Endodermal cell (in vitro differentiated cells): Measurements from ENCODE around the gene PTPRU. TPM values are rescaled to one million over a fixed set of nuclear protein-coding genes. Genes with fewer than 3 reads are reported as not detected.

ENCODE experiments used
- DNase-seq: peaks from one replicate; pipeline ENCODE4 v3.0.0-alpha.2; 2017
- H3K27ac ChIP-seq: 2 replicates; pipeline ENCODE4 v1.5.1; 2013; ENCODE audit warnings: mild to moderate bottlenecking, low read depth, low read length, moderate library complexity
- H3K27me3 ChIP-seq: 2 replicates; pipeline ENCODE4 v1.6.1; 2013; ENCODE audit warnings: mild to moderate bottlenecking, low read length, moderate library complexity; ENCODE audit not compliant: insufficient read depth, control insufficient read depth, poor library complexity, severe bottlenecking
- H3K36me3 ChIP-seq: 2 replicates; pipeline ENCODE4 v1.7.0; 2013; ENCODE audit warnings: mild to moderate bottlenecking, low read length, moderate library complexity; ENCODE audit not compliant: control insufficient read depth, insufficient read depth
- H3K4me1 ChIP-seq: one replicate; pipeline ENCODE4 v1.7.0; 2013; ENCODE audit warnings: low read length; ENCODE audit not compliant: control insufficient read depth, insufficient read depth
- H3K4me3 ChIP-seq: 2 replicates; pipeline ENCODE4 v1.5.1; 2013; ENCODE audit warnings: mild to moderate bottlenecking, low read length, moderate library complexity
- H3K9ac ChIP-seq: 2 replicates; pipeline ENCODE4 v1.6.1; 2013; ENCODE audit warnings: mild to moderate bottlenecking, low read length, moderate library complexity; ENCODE audit not compliant: poor library complexity, severe bottlenecking; ENCODE audit errors: extremely low read depth
- H3K9me3 ChIP-seq: 2 replicates; pipeline ENCODE4 v1.6.1; 2013; ENCODE audit warnings: mild to moderate bottlenecking, low read length, moderate library complexity; ENCODE audit not compliant: control insufficient read depth
- H3K27ac Mint-ChIP-seq: 2 replicates; pipeline ENCODE4 v1.8.0; 2020; ENCODE audit warnings: mixed read lengths
- H3K27me3 Mint-ChIP-seq: 2 replicates; pipeline ENCODE4 v1.8.0; 2021; ENCODE audit warnings: mild to moderate bottlenecking, mixed read lengths; ENCODE audit not compliant: insufficient read depth
- H3K36me3 Mint-ChIP-seq: 2 replicates; pipeline ENCODE4 v1.8.0; 2020; ENCODE audit warnings: low read depth, mixed read lengths
- H3K4me1 Mint-ChIP-seq: 2 replicates; pipeline ENCODE4 v1.8.0; 2020; ENCODE audit warnings: mixed read lengths
- H3K4me3 Mint-ChIP-seq: 2 replicates; pipeline ENCODE4 v1.8.0; 2020; ENCODE audit warnings: mild to moderate bottlenecking, moderate library complexity, mixed read lengths
- H3K9me3 Mint-ChIP-seq: 2 replicates; pipeline ENCODE4 v1.8.0; 2020; ENCODE audit warnings: mild to moderate bottlenecking, mixed read lengths
- WGBS, 2 experiments: methylation state at CpG; one replicate each; pipeline versions ENCODE4 v1.1.5 to v1.1.7; 2013; ENCODE audit warnings: missing lambda C conversion rate in 2 of 2, mixed read lengths in 1 of 2; ENCODE audit not compliant: insufficient coverage in 1 of 2, insufficient read length in 1 of 2; 5-methylcytosine and 5-hydroxymethylcytosine counted together
- total RNA-seq, 2 donors: library from RNA; stranded (reverse); fragmentation: NEBNext Ultra II Directional in 1 of 2; extraction: Animal tissue kit (Norgen Biotek cat#: 25700) in 1 of 2; gene quantifications; 2 replicates in 1 of 2; 3 replicates in 1 of 2; pipeline ENCODE4 v1.2.1, GENCODE V29; 2021
- TF ChIP-seq, protein P1 (sequence below): fragments of 200-600 bp; sonication (generic); conservative IDR thresholded peaks from 2 replicates; pipeline ENCODE4 v1.5.0; 2021; ENCODE audit warnings: antibody characterized with exemption, mild to moderate bottlenecking

Gene PTPRU
- total RNA-seq, 2 donors from 2014 or later: 49.8 to 73.1 TPM

- Histone ChIP-seq H3K4me3 (no peak overlapping the region), H3K36me3 (peaks cover 4% of the 10 kb centered on the region), H3K9ac (no peak overlapping the region), H3K27ac (no peak overlapping the region), H3K27me3 (no peaks in the 10 kb centered on the region), H3K9me3 (no peaks in the 10 kb centered on the region), H3K4me1 (no peaks in the 10 kb centered on the region)
- 90 to 98% methylated on average over 4 to 12 of the region's 12 CpGs for WGBS, 2 experiments
- no peak for DNase-seq
- H3K4me3 Mint-ChIP-seq: no peak overlapping the region
- no peak overlapping the region for H3K27ac Mint-ChIP-seq
- peaks cover 20% of the 10 kb centered on the region for H3K36me3 Mint-ChIP-seq
- TF ChIP-seq, protein P1, sequence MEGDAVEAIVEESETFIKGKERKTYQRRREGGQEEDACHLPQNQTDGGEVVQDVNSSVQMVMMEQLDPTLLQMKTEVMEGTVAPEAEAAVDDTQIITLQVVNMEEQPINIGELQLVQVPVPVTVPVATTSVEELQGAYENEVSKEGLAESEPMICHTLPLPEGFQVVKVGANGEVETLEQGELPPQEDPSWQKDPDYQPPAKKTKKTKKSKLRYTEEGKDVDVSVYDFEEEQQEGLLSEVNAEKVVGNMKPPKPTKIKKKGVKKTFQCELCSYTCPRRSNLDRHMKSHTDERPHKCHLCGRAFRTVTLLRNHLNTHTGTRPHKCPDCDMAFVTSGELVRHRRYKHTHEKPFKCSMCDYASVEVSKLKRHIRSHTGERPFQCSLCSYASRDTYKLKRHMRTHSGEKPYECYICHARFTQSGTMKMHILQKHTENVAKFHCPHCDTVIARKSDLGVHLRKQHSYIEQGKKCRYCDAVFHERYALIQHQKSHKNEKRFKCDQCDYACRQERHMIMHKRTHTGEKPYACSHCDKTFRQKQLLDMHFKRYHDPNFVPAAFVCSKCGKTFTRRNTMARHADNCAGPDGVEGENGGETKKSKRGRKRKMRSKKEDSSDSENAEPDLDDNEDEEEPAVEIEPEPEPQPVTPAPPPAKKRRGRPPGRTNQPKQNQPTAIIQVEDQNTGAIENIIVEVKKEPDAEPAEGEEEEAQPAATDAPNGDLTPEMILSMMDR: no peak
- H3K27me3 Mint-ChIP-seq: no peaks in the 10 kb centered on the region
- peaks cover 4% of the 10 kb centered on the region for H3K4me1 Mint-ChIP-seq
- no peaks in the 10 kb centered on the region for H3K9me3 Mint-ChIP-seq
These were observed 86.7 kb downstream of the PTPRU start for GRCh38 chr1:29322861-29323585.

- peaks cover 4% of the 10 kb centered on the region for H3K4me1 Mint-ChIP-seq
- no peak for DNase-seq
- H3K27me3 Mint-ChIP-seq: no peaks in the 10 kb centered on the region
- H3K4me3 ChIP-seq: no peak overlapping the region
- WGBS, 2 experiments: 92 to 100% methylated on average over 5 to 8 of the region's 8 CpGs
- no peak overlapping the region for H3K9ac ChIP-seq
- H3K36me3 ChIP-seq: peaks cover 4% of the 10 kb centered on the region
- no peak overlapping the region for H3K27ac ChIP-seq
- no peaks in the 10 kb centered on the region for H3K27me3 ChIP-seq
- H3K9me3 ChIP-seq: no peaks in the 10 kb centered on the region
- no peaks in the 10 kb centered on the region for H3K4me1 ChIP-seq
- TF ChIP-seq, protein P1: no peak
- H3K36me3 Mint-ChIP-seq: peaks cover 17% of the 10 kb centered on the region
- H3K9me3 Mint-ChIP-seq: no peaks in the 10 kb centered on the region
- no peak overlapping the region for H3K27ac Mint-ChIP-seq
- no peak overlapping the region for H3K4me3 Mint-ChIP-seq
These were observed 87.3 kb downstream of the PTPRU start for GRCh38 chr1:29323636-29324035.

DNA sequence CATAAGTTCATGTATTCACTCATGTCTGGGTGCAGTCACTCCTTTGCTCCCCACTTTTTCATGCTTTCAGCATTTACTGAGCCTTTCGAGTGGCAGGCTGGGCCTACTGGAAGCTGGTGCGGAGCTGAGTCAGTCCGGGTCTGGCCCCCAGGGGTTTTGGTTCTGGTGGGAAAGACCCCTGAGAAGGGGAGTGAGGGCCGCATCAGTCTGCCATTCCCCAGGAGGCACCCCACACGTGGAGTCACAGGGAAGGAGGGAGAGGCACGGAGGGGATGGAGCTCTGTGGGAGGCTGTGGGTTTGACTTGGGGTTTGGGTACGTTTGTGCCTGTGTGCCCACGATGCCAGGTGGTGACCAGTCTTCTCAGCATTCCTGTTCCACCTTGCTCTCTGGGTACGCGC lies 87.9 kb downstream of the PTPRU start:
- no peak for DNase-seq
- no peak overlapping the region for H3K27ac ChIP-seq
- Mint-ChIP-seq H3K27me3 (no peaks in the 10 kb centered on the region), H3K27ac (peak overlapping the region; percentile 29), H3K9me3 (no peaks in the 10 kb centered on the region), H3K4me3 (no peak overlapping the region), H3K36me3 (peaks cover 14% of the 10 kb centered on the region), H3K4me1 (peaks cover 4% of the 10 kb centered on the region)
- H3K9ac ChIP-seq: no peak overlapping the region
- no peak overlapping the region for H3K4me3 ChIP-seq
- no peaks in the 10 kb centered on the region for H3K4me1 ChIP-seq
- H3K9me3 ChIP-seq: no peaks in the 10 kb centered on the region
- H3K36me3 ChIP-seq: peaks cover 4% of the 10 kb centered on the region
- 82 to 90% methylated on average over 4 to 10 of the region's 10 CpGs for WGBS, 2 experiments
- TF ChIP-seq, protein P1: no peak
- H3K27me3 ChIP-seq: no peaks in the 10 kb centered on the region
